Measurements from ENCODE around the gene C9orf152.
"Not testable (repeated sequence)": the region's sequence is repeated elsewhere in the genome, so short reads cannot be mapped to it uniquely, and the experiment has no call there.

The C9orf152 gene

DNA sequence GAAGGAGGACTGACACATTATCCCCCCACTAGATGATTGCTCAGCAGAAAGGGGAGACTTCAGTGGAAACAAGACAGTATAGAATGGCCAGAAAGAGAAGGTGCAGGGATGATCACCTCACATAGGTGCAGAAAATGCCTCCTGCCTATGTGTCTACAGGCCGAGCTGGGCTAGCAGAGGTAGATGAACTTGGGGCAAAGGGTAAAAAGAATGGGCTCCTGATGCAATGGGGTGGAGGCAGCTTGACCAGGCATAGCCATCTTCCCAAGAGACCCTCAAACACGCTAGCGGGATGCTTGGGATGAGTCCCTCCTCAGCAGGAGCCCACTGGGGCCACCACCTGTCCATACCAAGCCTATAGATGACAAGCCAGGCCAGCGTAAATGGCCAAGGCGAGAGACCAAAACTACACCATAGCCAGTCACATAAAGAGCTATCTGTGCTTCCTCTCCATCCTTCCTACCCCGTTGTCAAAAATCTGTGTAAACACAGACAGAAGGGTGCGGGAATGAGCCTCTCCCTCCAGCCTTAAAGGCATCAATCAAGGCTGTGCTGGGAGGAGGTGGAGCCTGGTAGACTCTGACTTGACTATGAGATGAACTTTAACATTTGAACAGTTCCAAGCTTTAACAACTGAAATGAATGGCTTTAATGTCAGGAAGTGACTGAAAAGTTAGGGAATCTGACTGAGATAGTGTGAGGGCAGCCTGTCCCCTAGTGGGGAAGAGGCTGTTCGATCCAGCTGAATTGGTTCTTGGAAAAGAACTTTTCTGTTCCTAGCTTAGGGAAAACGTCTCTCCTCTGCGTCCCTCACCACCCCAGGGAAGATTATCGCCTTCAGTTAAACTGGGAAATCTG is 10.4 kb downstream of the C9orf152 start:
- Histone ChIP-seq H3K9ac (ENCODE audit: low read length in 5 of 5) (no peak overlapping the region), H3K9me3 (ENCODE audit: control insufficient read depth in 5 of 5, low read length in 5 of 5) (no peaks in the 10 kb centered on the region), H3K27me3 (ENCODE audit: control insufficient read depth in 5 of 5, insufficient read depth in 4 of 5, low read length in 5 of 5) (no peaks in the 10 kb centered on the region), H3K27ac (ENCODE audit: low read depth, low read length) (no peak overlapping the region), H3K4me1 (ENCODE audit: control insufficient read depth in 5 of 5, insufficient read depth in 5 of 5, low read length in 5 of 5) (peaks cover under 1 to 9% (median 5%) of the 10 kb centered on the region in 5 donors), H3K4me3 (ENCODE audit: low read depth in 1 of 5, low read length in 5 of 5) (no peak overlapping the region), H3K36me3 (ENCODE audit: control insufficient read depth in 5 of 5, insufficient read depth in 5 of 5, low read length in 5 of 5) (no peaks in the 10 kb centered on the region)

DNA sequence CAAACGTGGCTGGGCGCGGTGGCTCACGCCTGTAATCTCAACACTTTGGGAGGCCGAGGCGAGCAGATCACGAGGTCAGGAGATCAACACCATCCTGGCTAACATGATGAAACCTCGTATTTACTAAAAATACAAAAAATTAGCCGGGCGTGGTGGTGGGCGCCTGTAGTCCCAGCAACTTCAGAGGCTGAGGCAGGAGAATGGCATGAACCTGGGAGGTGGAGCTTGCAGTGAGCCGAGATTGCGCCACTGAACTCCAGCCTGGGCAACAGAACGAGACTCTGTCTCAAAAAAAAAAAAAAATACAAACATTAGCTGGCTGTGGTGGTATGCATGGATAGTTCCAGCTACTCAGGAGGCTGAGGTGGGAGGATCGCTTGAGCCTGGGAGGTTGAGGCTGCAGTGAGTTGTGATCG is 11.9 kb downstream of the C9orf152 start:
- H3K4me1 ChIP-seq (ENCODE audit: control insufficient read depth in 5 of 5, insufficient read depth in 5 of 5, low read length in 5 of 5) = peaks cover 2 to 14% (median 8%) of the 10 kb centered on the region in 5 donors
- H3K9ac ChIP-seq (ENCODE audit: low read length in 5 of 5); H3K27me3 ChIP-seq (ENCODE audit: control insufficient read depth in 5 of 5, insufficient read depth in 4 of 5, low read length in 5 of 5); H3K9me3 ChIP-seq (ENCODE audit: control insufficient read depth in 5 of 5, low read length in 5 of 5); H3K27ac ChIP-seq (ENCODE audit: low read depth, low read length); H3K36me3 ChIP-seq (ENCODE audit: control insufficient read depth in 5 of 5, insufficient read depth in 5 of 5, low read length in 5 of 5); H3K4me3 ChIP-seq (ENCODE audit: low read depth in 1 of 5, low read length in 5 of 5): not testable (repeated sequence)

DNA sequence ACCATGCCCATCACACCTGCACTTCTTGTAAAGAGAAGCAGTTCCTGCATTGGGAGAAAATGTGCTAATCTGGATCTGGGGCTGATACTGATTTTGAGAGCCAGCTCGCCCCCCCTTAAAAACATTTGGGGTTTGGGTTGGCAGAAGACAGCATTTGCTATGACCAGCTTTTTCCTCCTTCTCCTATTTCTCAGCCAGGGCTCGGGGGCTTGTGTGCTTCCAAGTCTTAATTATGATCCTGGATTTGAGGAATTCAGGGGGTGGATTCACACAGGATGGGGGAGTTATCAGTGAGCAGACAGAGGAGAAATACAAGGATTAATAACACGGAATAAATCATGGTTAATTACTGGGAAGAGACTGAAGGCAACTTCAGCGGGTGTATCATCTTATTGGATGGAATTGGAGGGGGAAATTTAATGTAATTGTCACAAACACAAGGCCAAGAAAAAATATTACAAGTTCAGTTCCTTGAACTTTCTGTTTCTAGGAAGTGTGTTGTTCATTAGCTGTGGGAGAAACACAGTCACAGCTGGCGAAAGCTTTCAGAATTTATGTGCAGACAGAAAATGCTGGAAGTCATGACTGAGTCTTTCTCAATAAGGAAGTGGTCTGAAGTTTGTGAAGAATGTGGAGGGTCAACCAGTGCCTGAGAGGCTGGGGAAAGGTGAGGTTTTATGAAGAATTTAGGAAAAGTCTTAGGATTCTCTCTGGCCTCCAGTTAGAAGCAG is 15.3 kb downstream of the C9orf152 start:
- H3K36me3 ChIP-seq (ENCODE audit: control insufficient read depth in 5 of 5, insufficient read depth in 5 of 5, low read length in 5 of 5) = no peaks in the 10 kb centered on the region
- H3K27ac ChIP-seq (ENCODE audit: low read depth, low read length) = peak overlapping the region; percentile 6
- no peaks in the 10 kb centered on the region for H3K27me3 ChIP-seq (ENCODE audit: control insufficient read depth in 5 of 5, insufficient read depth in 4 of 5, low read length in 5 of 5)
- no peaks in the 10 kb centered on the region for H3K9me3 ChIP-seq (ENCODE audit: control insufficient read depth in 5 of 5, low read length in 5 of 5)
- peaks cover 1 to 21% (median 14%) of the 10 kb centered on the region in 5 donors for H3K4me1 ChIP-seq (ENCODE audit: control insufficient read depth in 5 of 5, insufficient read depth in 5 of 5, low read length in 5 of 5)
- H3K9ac ChIP-seq (ENCODE audit: low read length in 5 of 5) = peak overlapping the region in 2 of 5 donors; percentile 25 to 45
- H3K4me3 ChIP-seq (ENCODE audit: low read depth in 1 of 5, low read length in 5 of 5) = no peak overlapping the region

DNA sequence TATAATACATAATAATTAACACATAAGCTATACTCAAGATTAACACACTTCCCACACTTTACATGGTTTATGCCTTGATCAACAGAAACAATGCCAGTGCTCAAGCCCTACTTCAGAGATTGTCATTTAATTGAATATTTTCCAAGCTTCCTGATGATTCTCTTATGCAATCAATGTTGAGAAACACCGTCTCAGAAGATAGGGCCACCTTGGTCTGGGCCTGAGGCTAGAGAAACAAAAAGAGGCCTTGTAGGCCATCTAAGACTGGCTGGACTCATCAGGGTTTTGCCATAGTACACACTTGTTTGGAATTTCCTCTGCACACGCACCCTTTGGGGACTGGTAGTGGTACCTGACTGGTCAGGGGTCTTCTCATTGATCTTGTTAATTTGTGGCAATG is 16.3 kb downstream of the C9orf152 start:
- no peak overlapping the region for H3K9ac ChIP-seq (ENCODE audit: low read length in 5 of 5)
- H3K27me3 ChIP-seq (ENCODE audit: control insufficient read depth in 5 of 5, insufficient read depth in 4 of 5, low read length in 5 of 5) = no peaks in the 10 kb centered on the region
- H3K27ac ChIP-seq (ENCODE audit: low read depth, low read length) = no peak overlapping the region
- H3K4me1 ChIP-seq (ENCODE audit: control insufficient read depth in 5 of 5, insufficient read depth in 5 of 5, low read length in 5 of 5) = peaks cover 1 to 19% (median 14%) of the 10 kb centered on the region in 5 donors
- no peak overlapping the region for H3K4me3 ChIP-seq (ENCODE audit: low read depth in 1 of 5, low read length in 5 of 5)
- no peaks in the 10 kb centered on the region for H3K36me3 ChIP-seq (ENCODE audit: control insufficient read depth in 5 of 5, insufficient read depth in 5 of 5, low read length in 5 of 5)
- H3K9me3 ChIP-seq (ENCODE audit: control insufficient read depth in 5 of 5, low read length in 5 of 5) = no peaks in the 10 kb centered on the region

DNA sequence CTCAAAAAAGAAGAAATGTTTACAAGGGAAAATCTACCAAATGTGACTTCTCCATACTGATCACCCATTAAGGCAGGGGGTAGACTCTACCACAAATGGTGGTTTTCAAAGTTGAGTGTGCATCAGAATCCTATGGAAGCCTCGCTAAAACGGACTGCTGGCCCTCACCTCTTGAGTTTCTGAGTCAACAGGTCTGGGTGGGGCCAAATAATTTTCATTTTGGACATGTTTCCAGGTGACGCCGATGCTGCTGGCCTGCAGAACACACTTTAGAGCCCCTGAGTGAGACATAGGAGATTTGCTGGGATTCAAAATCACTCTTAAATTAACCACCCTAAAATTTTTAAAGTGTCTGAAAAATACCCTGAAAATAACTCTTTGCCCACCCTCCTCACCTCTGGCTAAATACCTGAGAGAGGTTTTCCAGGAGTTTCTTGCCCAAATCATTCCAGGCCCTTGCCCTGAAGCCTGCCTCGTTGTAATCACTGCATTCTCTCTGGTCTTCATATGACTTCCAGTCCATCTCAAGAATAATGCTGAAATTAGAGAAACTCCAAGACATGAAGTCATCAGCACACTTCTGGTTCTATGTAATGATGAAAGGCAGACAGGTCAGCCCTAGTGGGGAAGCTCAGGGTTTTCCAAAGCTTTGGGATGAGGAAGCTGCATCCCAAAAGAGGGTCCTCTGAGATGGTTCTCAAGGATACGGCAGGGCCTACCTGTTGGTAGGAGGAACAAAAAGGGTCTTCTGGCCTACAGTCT is 18.2 kb downstream of the C9orf152 start:
- H3K27ac ChIP-seq (ENCODE audit: low read depth, low read length) = no peak overlapping the region
- no peaks in the 10 kb centered on the region for H3K9me3 ChIP-seq (ENCODE audit: control insufficient read depth in 5 of 5, low read length in 5 of 5)
- no peak overlapping the region for H3K9ac ChIP-seq (ENCODE audit: low read length in 5 of 5)
- peaks cover 1 to 19% (median 14%) of the 10 kb centered on the region in 5 donors for H3K4me1 ChIP-seq (ENCODE audit: control insufficient read depth in 5 of 5, insufficient read depth in 5 of 5, low read length in 5 of 5)
- H3K36me3 ChIP-seq (ENCODE audit: control insufficient read depth in 5 of 5, insufficient read depth in 5 of 5, low read length in 5 of 5) = no peaks in the 10 kb centered on the region
- H3K4me3 ChIP-seq (ENCODE audit: low read depth in 1 of 5, low read length in 5 of 5) = no peak overlapping the region
- no peaks in the 10 kb centered on the region for H3K27me3 ChIP-seq (ENCODE audit: control insufficient read depth in 5 of 5, insufficient read depth in 4 of 5, low read length in 5 of 5)

DNA sequence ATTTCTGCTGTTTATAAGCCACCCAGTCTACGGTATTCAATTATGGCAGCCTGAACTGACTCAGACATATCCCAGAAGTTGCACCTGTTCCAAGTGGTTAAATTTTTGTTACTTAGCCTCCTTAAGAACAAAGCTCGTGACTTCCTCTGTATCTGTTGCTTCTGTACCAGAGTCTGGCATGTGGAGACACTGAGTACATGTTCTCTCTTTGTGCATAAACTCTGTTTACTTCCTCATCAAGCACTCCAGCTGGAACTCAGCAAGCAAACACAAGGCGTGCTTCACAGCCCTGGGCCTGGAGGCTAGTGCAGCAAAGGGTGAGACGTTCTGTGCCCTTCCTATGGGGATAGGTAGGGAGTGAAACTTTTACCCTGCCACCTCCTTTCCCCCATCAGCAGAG is 19.0 kb downstream of the C9orf152 start:
- Histone ChIP-seq H3K27me3 (ENCODE audit: control insufficient read depth in 5 of 5, insufficient read depth in 4 of 5, low read length in 5 of 5) (no peaks in the 10 kb centered on the region), H3K9ac (ENCODE audit: low read length in 5 of 5) (no peak overlapping the region), H3K36me3 (ENCODE audit: control insufficient read depth in 5 of 5, insufficient read depth in 5 of 5, low read length in 5 of 5) (no peaks in the 10 kb centered on the region), H3K4me1 (ENCODE audit: control insufficient read depth in 5 of 5, insufficient read depth in 5 of 5, low read length in 5 of 5) (peaks cover 1 to 19% (median 14%) of the 10 kb centered on the region in 5 donors), H3K9me3 (ENCODE audit: control insufficient read depth in 5 of 5, low read length in 5 of 5) (no peaks in the 10 kb centered on the region), H3K4me3 (ENCODE audit: low read depth in 1 of 5, low read length in 5 of 5) (no peak overlapping the region), H3K27ac (ENCODE audit: low read depth, low read length) (no peak overlapping the region)

DNA sequence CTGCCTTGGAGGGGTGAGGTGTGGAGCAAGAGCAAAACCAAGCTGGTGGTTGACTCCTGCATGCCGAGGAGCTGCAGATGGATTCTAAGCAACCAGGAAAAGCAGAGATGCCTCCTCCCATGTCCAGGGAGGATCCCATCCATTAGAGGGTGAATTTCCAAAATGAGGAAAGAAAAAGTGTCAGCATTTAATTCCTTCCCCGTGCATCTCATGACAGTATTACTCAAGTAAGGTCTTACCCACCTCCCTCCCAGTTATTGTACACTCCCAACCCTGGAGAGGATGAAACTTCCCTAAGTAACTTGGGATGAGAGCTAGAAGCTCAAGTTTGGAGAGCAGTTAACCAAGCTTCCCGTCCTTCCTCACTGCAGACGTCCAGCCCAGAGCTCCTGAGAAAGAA is 19.9 kb downstream of the C9orf152 start:
- no peaks in the 10 kb centered on the region for H3K9me3 ChIP-seq (ENCODE audit: control insufficient read depth in 5 of 5, low read length in 5 of 5)
- peaks cover 1 to 19% (median 13%) of the 10 kb centered on the region in 5 donors for H3K4me1 ChIP-seq (ENCODE audit: control insufficient read depth in 5 of 5, insufficient read depth in 5 of 5, low read length in 5 of 5)
- no peak overlapping the region for H3K9ac ChIP-seq (ENCODE audit: low read length in 5 of 5)
- no peak overlapping the region for H3K27ac ChIP-seq (ENCODE audit: low read depth, low read length)
- no peaks in the 10 kb centered on the region for H3K36me3 ChIP-seq (ENCODE audit: control insufficient read depth in 5 of 5, insufficient read depth in 5 of 5, low read length in 5 of 5)
- H3K4me3 ChIP-seq (ENCODE audit: low read depth in 1 of 5, low read length in 5 of 5) = no peak overlapping the region
- no peaks in the 10 kb centered on the region for H3K27me3 ChIP-seq (ENCODE audit: control insufficient read depth in 5 of 5, insufficient read depth in 4 of 5, low read length in 5 of 5)

DNA sequence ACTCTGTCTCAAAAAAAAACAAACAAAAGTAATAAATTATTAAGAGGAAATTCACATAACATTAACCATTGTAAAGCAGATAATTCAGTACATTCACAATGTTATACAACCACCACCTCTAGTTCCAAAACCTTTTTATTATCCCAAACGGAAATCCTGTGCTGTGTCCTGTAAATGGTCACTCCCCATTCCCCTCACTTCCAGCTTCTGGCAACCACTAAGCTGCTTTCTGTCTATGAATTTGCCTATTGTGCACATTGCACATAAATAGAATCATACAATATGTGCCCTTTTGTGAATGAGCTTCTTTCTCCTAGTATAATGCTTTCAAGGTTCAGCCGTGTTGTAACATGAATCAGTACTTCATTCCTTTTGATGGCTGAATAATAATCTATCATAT is 20.8 kb downstream of the C9orf152 start:
- Histone ChIP-seq H3K36me3 (ENCODE audit: control insufficient read depth in 5 of 5, insufficient read depth in 5 of 5, low read length in 5 of 5) (no peaks in the 10 kb centered on the region), H3K4me1 (ENCODE audit: control insufficient read depth in 5 of 5, insufficient read depth in 5 of 5, low read length in 5 of 5) (peaks cover 1 to 11% (median 6%) of the 10 kb centered on the region in 5 donors), H3K4me3 (ENCODE audit: low read depth in 1 of 5, low read length in 5 of 5) (no peak overlapping the region), H3K9ac (ENCODE audit: low read length in 5 of 5) (no peak overlapping the region), H3K27ac (ENCODE audit: low read depth, low read length) (no peak overlapping the region), H3K27me3 (ENCODE audit: control insufficient read depth in 5 of 5, insufficient read depth in 4 of 5, low read length in 5 of 5) (no peaks in the 10 kb centered on the region), H3K9me3 (ENCODE audit: control insufficient read depth in 5 of 5, low read length in 5 of 5) (no peaks in the 10 kb centered on the region)

DNA sequence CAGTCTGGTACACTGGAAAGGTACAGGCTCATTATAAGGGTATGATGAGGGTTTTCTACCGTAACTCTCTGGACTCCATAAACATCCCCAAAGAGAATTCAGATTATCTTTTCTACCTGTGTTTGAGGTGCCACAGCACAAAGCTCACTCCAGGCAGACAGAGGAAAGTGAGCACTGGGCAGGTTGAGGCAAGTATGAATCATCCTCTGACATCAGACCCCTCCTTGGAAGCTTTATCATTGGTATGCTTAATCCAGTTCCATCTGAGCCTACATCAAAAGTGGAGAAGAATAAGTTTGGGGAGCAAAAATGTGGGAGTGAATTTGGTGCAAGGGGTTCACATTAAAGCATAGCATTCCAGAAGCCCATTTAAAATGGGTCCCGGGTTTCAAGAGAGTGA is 21.7 kb downstream of the C9orf152 start:
- Histone ChIP-seq H3K27me3 (ENCODE audit: control insufficient read depth in 5 of 5, insufficient read depth in 4 of 5, low read length in 5 of 5) (no peaks in the 10 kb centered on the region), H3K9ac (ENCODE audit: low read length in 5 of 5) (no peak overlapping the region), H3K4me3 (ENCODE audit: low read depth in 1 of 5, low read length in 5 of 5) (no peak overlapping the region), H3K27ac (ENCODE audit: low read depth, low read length) (no peak overlapping the region), H3K36me3 (ENCODE audit: control insufficient read depth in 5 of 5, insufficient read depth in 5 of 5, low read length in 5 of 5) (no peaks in the 10 kb centered on the region), H3K4me1 (ENCODE audit: control insufficient read depth in 5 of 5, insufficient read depth in 5 of 5, low read length in 5 of 5) (peaks cover 0 to 10% (median 6%) of the 10 kb centered on the region in 5 donors), H3K9me3 (ENCODE audit: control insufficient read depth in 5 of 5, low read length in 5 of 5) (no peaks in the 10 kb centered on the region)

All from subcutaneous abdominal adipose tissue (tissue), 5 donors.